ENCODE measurements around the gene TEFM.

DNA sequence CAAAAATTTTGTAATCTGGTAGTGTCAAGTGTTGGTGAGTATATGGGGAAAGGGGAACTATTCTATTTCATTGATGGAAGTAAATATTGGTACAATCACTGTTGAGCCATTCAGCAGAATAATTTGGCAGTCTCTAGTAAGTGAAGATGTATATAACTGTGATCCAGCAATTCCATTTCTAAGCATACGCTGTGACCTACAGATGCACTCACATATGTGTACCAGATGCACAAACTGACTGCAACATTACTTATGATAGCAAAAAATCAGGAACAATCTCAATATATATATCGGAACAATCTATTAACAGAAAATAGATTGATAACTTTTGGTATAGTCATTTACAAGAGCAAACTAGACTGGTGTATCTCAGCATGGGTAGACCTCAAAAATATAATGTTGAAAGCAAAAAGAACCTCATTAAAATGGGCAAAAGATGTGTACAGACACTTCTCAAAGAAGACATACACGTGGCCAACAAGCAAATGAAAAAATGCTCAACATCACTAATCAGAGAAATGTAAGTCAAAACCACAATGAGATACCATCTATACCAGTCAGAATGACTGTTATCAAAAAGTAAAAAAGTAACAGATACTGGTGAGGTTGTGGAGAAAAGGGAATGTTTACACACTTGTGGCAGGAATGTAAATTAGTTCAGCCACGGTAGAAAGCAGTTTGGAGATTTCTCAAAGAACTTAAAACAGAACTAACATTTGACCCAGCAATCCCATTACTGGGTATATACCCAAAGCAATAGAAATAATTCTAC is 36.5 kb upstream of the TEFM start:
- TF ChIP-seq, protein P1, sequence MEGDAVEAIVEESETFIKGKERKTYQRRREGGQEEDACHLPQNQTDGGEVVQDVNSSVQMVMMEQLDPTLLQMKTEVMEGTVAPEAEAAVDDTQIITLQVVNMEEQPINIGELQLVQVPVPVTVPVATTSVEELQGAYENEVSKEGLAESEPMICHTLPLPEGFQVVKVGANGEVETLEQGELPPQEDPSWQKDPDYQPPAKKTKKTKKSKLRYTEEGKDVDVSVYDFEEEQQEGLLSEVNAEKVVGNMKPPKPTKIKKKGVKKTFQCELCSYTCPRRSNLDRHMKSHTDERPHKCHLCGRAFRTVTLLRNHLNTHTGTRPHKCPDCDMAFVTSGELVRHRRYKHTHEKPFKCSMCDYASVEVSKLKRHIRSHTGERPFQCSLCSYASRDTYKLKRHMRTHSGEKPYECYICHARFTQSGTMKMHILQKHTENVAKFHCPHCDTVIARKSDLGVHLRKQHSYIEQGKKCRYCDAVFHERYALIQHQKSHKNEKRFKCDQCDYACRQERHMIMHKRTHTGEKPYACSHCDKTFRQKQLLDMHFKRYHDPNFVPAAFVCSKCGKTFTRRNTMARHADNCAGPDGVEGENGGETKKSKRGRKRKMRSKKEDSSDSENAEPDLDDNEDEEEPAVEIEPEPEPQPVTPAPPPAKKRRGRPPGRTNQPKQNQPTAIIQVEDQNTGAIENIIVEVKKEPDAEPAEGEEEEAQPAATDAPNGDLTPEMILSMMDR (IDR thresholded peaks at IDR 0.05; ENCODE audit: extremely low read depth in 1 of 2, insufficient read depth in 1 of 2, low read depth in 1 of 2, low read length in 2 of 2): no peak
- TF ChIP-seq POLR2A (IDR thresholded peaks at IDR 0.05; ENCODE audit: low read depth, low read length) (no peak), EZH2 (IDR thresholded peaks at IDR 0.05; ENCODE audit: borderline replicate concordance, low read depth, low read length, severe bottlenecking) (no peak)

Measured in endothelial cell of umbilical vein (primary cell).